ENCODE results near the gene EXOC1L.

Gene EXOC1L

GRCh38 chr4:55884093-55884850 lies 64.7 kb downstream of the EXOC1L start:
- DNase-seq (ENCODE audit: low read depth): no peak

- no peak for DNase-seq (ENCODE audit: low read depth)
Observed at GRCh38 chr4:55884851-55885219, 65.2 kb downstream of the EXOC1L start.

All from activated T-helper 1 cell treated with Interleukin-2 at 50 U/mL for 16 hours (primary cell).